Astrocyte of the cerebellum (primary cell): ENCODE data around the gene CLVS2.

Experiments
- DNase-seq: peaks from one replicate; pipeline ENCODE4 v3.0.0-alpha.2; 2011; ENCODE audit warnings: low read depth
- H3K4me3 ChIP-seq: 2 replicates; pipeline ENCODE4 v1.5.1; 2011; ENCODE audit warnings: mild to moderate bottlenecking, low read depth, low read length, moderate library complexity
- in situ Hi-C: cut with HindIII; loops from 2 replicates; pipeline ENCODE4 v1.10.0; 2017; ENCODE audit warnings: low sequenced_read_pairs
- TF ChIP-seq, protein P1 (sequence below): IDR thresholded peaks from 2 replicates; pipeline ENCODE4 v1.5.1; 2012; ENCODE audit warnings: low read length, low read depth, moderate library complexity, mild to moderate bottlenecking; ENCODE audit errors: missing control alignments

The CLVS2 gene

DNA sequence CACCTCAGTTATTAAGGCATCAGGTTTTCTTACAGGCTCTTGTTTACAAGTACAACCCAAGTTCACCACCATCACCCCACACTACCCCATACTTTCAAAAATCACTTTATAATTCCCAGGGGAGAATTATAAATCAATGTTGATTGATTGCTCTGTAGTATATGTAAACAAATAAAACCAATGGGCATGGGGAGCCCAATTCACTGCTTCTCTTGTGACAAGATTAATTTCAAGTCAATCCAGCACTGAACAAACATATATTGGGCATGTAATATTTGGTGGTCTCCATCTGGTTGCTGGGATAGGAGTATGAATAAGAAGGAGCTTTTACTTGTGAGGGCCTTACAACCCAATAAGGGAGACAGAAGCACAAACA, 95.8 kb downstream of the CLVS2 start:
- in situ Hi-C loops: no loop called here
- TF ChIP-seq, protein P1, sequence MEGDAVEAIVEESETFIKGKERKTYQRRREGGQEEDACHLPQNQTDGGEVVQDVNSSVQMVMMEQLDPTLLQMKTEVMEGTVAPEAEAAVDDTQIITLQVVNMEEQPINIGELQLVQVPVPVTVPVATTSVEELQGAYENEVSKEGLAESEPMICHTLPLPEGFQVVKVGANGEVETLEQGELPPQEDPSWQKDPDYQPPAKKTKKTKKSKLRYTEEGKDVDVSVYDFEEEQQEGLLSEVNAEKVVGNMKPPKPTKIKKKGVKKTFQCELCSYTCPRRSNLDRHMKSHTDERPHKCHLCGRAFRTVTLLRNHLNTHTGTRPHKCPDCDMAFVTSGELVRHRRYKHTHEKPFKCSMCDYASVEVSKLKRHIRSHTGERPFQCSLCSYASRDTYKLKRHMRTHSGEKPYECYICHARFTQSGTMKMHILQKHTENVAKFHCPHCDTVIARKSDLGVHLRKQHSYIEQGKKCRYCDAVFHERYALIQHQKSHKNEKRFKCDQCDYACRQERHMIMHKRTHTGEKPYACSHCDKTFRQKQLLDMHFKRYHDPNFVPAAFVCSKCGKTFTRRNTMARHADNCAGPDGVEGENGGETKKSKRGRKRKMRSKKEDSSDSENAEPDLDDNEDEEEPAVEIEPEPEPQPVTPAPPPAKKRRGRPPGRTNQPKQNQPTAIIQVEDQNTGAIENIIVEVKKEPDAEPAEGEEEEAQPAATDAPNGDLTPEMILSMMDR: no peak
- DNase-seq: no peak
- no peak overlapping the region for H3K4me3 ChIP-seq

DNA sequence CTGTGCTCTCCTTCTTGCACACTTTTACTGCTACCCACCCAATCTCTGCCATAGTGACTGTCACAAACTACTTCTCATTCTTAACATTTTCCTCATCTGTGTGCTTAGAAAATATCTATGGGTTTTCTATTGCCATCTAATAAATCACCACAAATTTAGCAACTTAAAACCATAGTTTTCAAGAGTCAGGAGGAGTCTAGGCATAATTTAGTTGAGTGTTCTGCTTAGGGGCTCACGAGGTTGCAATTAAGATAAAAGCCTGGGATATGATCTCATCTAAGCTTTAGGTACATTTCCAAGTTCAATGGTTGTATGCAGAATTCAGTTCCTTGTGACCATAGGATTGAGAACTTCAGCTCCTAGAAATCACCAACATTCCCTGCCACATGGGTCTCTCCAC, 98.8 kb downstream of the CLVS2 start:
- in situ Hi-C loops: no loop called here
- TF ChIP-seq, protein P1: no peak
- no peak overlapping the region for H3K4me3 ChIP-seq
- DNase-seq: no peak

DNA sequence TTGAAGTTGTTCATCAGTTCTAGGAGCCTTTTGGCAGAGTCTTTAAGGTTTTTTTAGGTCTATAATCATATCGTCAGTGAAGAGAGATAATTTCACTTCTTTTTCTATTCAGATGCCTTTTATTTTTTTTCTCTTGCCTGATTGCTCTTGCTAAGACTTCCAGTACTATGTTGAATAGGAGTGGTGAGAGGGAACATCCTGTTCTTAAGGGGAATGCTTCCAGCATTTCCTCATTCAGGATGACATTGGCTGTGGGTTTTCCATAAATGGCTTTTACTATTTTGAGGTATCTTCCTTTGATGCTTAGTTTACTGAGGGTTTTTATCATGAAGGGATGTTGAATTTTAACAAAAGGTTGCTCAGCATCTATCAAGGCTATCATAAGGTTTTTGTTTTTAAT, 109.5 kb downstream of the CLVS2 start:
- in situ Hi-C loops: no loop called here
- no peak overlapping the region for H3K4me3 ChIP-seq
- TF ChIP-seq, protein P1: no peak
- no peak for DNase-seq

DNA sequence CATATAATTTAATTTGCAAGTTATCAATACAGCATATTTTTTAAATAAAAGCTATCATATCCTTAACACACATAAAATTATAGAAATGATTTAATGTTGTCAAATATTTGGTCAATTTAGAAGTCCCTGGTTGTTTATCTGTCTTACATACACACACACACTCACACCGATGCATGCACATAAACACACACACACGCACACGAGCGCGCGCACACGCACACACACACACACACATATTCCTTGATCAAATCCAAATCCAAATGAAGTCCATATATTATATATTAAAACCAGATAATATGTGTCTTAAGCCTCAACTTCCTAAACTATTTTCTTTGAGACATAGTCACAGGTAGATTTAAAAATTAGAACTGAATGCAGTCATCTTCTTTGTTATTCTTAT, 120.3 kb downstream of the CLVS2 start:
- in situ Hi-C loops: no loop called here
- no peak overlapping the region for H3K4me3 ChIP-seq
- no peak for DNase-seq
- TF ChIP-seq, protein P1: no peak

DNA sequence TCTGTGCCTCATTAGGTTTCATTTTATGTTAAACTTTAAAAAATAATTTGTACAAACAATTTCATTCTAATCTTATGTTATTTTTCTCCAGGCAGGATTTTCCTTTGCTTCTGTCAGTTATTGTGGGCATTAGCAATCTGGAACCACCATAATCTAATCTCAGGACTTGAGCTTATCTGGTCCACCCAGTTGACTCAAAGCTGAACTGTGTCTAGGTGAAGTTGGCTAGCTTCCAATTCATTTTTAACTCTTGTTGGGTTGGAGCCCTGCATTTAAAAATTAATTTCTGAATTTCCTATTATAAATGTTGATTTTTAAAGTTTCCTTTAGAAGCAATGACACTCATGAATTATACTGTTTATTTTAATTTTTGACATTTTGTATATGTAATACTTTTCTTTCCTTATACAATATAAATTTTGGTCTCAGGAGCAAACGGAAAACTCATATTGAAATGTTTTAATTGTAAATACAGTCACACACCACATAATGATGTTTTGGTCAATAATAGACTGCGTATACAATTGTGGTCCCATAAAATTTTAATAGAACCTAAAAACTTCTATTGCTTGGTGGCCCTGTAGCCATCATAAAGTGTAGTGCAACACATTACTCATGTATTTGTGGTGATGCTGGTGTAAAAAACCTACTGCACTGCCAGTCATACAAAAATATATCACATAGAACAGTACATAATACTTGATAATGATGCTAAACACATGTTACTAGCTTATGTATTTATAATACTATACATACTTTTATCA, 121.3 kb downstream of the CLVS2 start:
- DNase-seq: no peak

DNA sequence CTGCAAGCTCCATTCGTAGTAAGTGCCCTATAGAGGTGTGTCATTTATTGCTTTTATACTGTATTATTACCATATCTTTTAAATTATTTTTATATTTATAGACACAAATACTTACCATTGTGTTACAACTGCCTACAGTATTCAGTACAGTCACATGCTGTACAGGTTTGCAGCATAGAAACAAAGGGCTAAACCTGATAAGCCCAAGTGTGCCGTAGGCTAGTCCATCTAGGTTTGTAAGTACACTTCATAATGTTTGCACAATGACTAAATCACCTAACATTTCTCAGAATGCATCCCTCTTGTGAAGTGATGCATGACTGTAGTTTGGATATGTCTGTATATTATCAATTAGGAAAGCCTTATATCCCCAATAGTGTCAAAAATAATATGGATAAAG, 122.8 kb downstream of the CLVS2 start:
- no peak for DNase-seq
- no peak overlapping the region for H3K4me3 ChIP-seq
- in situ Hi-C loops: no loop called here
- TF ChIP-seq, protein P1: no peak

More for the DNA sequence above, 121.3 kb downstream of the CLVS2 start:
- TF ChIP-seq, protein P1: no peak
- H3K4me3 ChIP-seq: no peak overlapping the region
- in situ Hi-C loops: no loop called here
